DMS53 treated with DMSO at 0.1 percent for 48 hours (cell line): Measurements from ENCODE around the gene ALK.
A peak's percentile ranks its signal among the peaks of the same experiment; 100 is the strongest.

Experiments used
- DNase-seq: peaks from one replicate; lab custom pipeline; 2025; ENCODE audit not compliant: unreplicated experiment; lab: John Stamatoyannopoulos, UW

ALK gene

GRCh38 chr2:29218071-29218470 lies 703.3 kb downstream of the ALK start:
- DNase-seq: no peak

GRCh38 chr2:29216609-29216909 lies 704.8 kb downstream of the ALK start:
- no peak for DNase-seq

GRCh38 chr2:29215739-29216608 lies 705.4 kb downstream of the ALK start:
- DNase-seq: no peak

- DNase-seq: no peak
Observed at GRCh38 chr2:29215073-29215472, 706.3 kb downstream of the ALK start.

GRCh38 chr2:29213888-29214291 lies 707.5 kb downstream of the ALK start:
- no peak for DNase-seq

GRCh38 chr2:29212009-29212408 lies 709.4 kb downstream of the ALK start:
- no peak for DNase-seq

- no peak for DNase-seq
Observed at GRCh38 chr2:29209551-29209950, 711.8 kb downstream of the ALK start.

GRCh38 chr2:29207352-29208148 lies 713.8 kb downstream of the ALK start:
- no peak for DNase-seq

- DNase-seq: no peak
Observed at GRCh38 chr2:29206941-29207340, 714.4 kb downstream of the ALK start.

GRCh38 chr2:29202819-29203495 lies 718.4 kb downstream of the ALK start:
- no peak for DNase-seq

GRCh38 chr2:29201979-29202378 lies 719.4 kb downstream of the ALK start:
- no peak for DNase-seq

GRCh38 chr2:29196792-29197788 lies 724.3 kb downstream of the ALK start:
- DNase-seq: peak; percentile 28

- DNase-seq: no peak
Observed at GRCh38 chr2:29195796-29196195, 725.6 kb downstream of the ALK start.

GRCh38 chr2:29193681-29194080 lies 727.7 kb downstream of the ALK start:
- no peak for DNase-seq

- DNase-seq: no peak
Observed at GRCh38 chr2:29193111-29193510, 728.3 kb downstream of the ALK start.

- DNase-seq: no peak
Observed at GRCh38 chr2:29192526-29192925, 728.9 kb downstream of the ALK start.

- DNase-seq: no peak
Observed at GRCh38 chr2:29191817-29192216, 729.6 kb downstream of the ALK start.

- DNase-seq: no peak
Observed at GRCh38 chr2:29189052-29189451, 732.3 kb downstream of the ALK start.

GRCh38 chr2:29187926-29188325 lies 733.5 kb downstream of the ALK start:
- DNase-seq: no peak

- DNase-seq: no peak
Observed at GRCh38 chr2:29186817-29187216, 734.6 kb downstream of the ALK start.

GRCh38 chr2:29184531-29184930 lies 736.9 kb downstream of the ALK start:
- DNase-seq: no peak
